ENCODE data around the gene MACROD2. TPM values are rescaled to one million over a fixed set of nuclear protein-coding genes. Genes with fewer than 3 reads are reported as not detected.

The MACROD2 gene
- total RNA-seq, 1 experiment from 2014 or later: 1.6 TPM

DNA sequence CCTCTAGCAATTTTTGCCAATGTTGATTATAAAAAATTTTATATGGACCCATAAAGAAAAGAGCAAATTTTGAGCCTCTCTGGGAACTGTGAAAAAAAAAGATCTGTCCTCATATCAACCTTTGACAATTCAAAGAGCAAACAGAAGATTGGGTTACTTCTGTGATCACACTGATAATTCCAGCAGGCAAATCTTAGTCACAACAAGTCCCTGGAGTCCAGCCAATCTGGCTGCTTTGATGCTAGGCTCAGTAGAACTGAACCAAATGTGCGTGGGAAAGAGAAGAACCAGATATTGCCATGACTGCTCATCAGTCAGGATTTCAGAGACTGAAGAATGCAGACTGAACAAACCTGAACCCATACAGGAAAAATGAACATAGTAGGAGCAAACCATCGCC is 780.5 kb downstream of the MACROD2 start:
- Mint-ChIP-seq H3K27ac (no peak overlapping the region), H3K27me3 (ENCODE audit: low read depth) (no peaks in the 10 kb centered on the region), H3K4me1 (no peaks in the 10 kb centered on the region), H3K9me3 (peaks cover 0 to 6% of the 10 kb centered on the region in 2 experiments; a peak in 1 of 5 replicates), H3K36me3 (ENCODE audit: insufficient read depth in 1 of 3, low read depth in 3 of 3) (peaks cover 0 to 10% (median 0%) of the 10 kb centered on the region in 3 experiments; a peak in 1 of 7 replicates), H3K4me3 (no peak overlapping the region)
- Histone ChIP-seq H3K18ac (ENCODE audit: insufficient read length, low read depth, low read length) (no peak overlapping the region), H3K23me2 (ENCODE audit: insufficient read length, low read depth, low read length, poor library complexity, severe bottlenecking) (no peaks in the 10 kb centered on the region), H3K4me1 (ENCODE audit: insufficient read depth, low read length) (no peaks in the 10 kb centered on the region), H3K14ac (ENCODE audit: insufficient read depth, low read length) (no peak overlapping the region), H3K9me3 (ENCODE audit: control insufficient read depth, low read depth, low read length) (no peaks in the 10 kb centered on the region), H4K91ac (ENCODE audit: insufficient read length, low read depth, low read length) (no peak overlapping the region), H2BK15ac (ENCODE audit: low read depth, low read length) (no peak overlapping the region), H3K79me2 (ENCODE audit: insufficient read depth, low read length) (no peaks in the 10 kb centered on the region), H3K9ac (ENCODE audit: extremely low read depth, insufficient read length, low read length) (no peak overlapping the region), H3T11ph (ENCODE audit: low read length) (no peak overlapping the region), H2BK120ac (ENCODE audit: low read depth, low read length, poor library complexity, severe bottlenecking) (no peak overlapping the region), H3K4me2 (ENCODE audit: insufficient read depth, insufficient read length, low read length) (no peak overlapping the region), H4K5ac (ENCODE audit: insufficient read length, low read depth, low read length) (no peak overlapping the region), H2BK5ac (ENCODE audit: insufficient read length, low read length) (no peak overlapping the region), H3K79me1 (ENCODE audit: insufficient read depth, low read depth, low read length, poor library complexity, severe bottlenecking) (no peaks in the 10 kb centered on the region), H2AK5ac (ENCODE audit: insufficient read length, low read length) (no peak overlapping the region), H2BK20ac (ENCODE audit: low read depth, low read length, poor library complexity, severe bottlenecking) (no peak overlapping the region), H3K27me3 (ENCODE audit: insufficient read depth, low read length) (no peaks in the 10 kb centered on the region), H2BK12ac (ENCODE audit: insufficient read length, low read depth, low read length) (no peak overlapping the region), H3K27ac (ENCODE audit: insufficient read length, low read depth, low read length) (no peak overlapping the region), H4K20me1 (ENCODE audit: control insufficient read depth, insufficient read depth, insufficient read length) (no peaks in the 10 kb centered on the region), H3K23ac (ENCODE audit: insufficient read length, low read depth, low read length) (no peak overlapping the region), H4K8ac (replicated peaks; ENCODE audit: insufficient read length, low read depth, low read length) (no peak overlapping the region), H3K4ac (ENCODE audit: low read depth, low read length) (no peak overlapping the region), H3K56ac (ENCODE audit: insufficient read length, low read depth, low read length) (no peak overlapping the region), H2AFZ (ENCODE audit: low read length) (no peak overlapping the region)
- no peak for TF ChIP-seq CTCF (conservative IDR thresholded peaks at IDR 0.05)
- WGBS (ENCODE audit: extremely low coverage, insufficient read length, low lambda C conversion rate): no CpG with 5 or more reads among the region's 2 CpGs
- DNase-seq: no peak

All from H9 (cell line).